PFSK-1 (cell line): ENCODE results near the gene LAMB3.

Experiments used
- POLR2AphosphoS5 ChIP-seq: IDR thresholded peaks from 2 replicates; pipeline ENCODE4 v1.6.1; 2012; ENCODE audit warnings: low read depth, mild to moderate bottlenecking, control low read depth, low read length, moderate library complexity
- REST ChIP-seq, 2 experiments: IDR thresholded peaks; 2 replicates each; pipeline versions ENCODE4 v1.6.1 to v1.8.0; 2011 to 2012; ENCODE audit warnings: low read depth in 2 of 2, low read length in 2 of 2, control low read depth in 1 of 2, inconsistent platforms in 1 of 2, mild to moderate bottlenecking in 1 of 2, moderate library complexity in 1 of 2; ENCODE audit not compliant: insufficient read depth in 1 of 2
- SIN3A ChIP-seq: IDR thresholded peaks from 2 replicates; pipeline ENCODE4 v1.6.1; 2012; ENCODE audit warnings: mild to moderate bottlenecking, low read length, moderate library complexity, borderline replicate concordance; ENCODE audit not compliant: insufficient read depth
- TAF1 ChIP-seq: IDR thresholded peaks from 2 replicates; pipeline ENCODE4 v1.6.1; 2012; ENCODE audit warnings: low read length, control low read depth, borderline replicate concordance; ENCODE audit not compliant: insufficient read depth

- TF ChIP-seq REST (IDR thresholded peaks at IDR 0.05; ENCODE audit: insufficient read depth in 1 of 2, low read depth in 2 of 2, low read length in 2 of 2) (no peak), POLR2AphosphoS5 (no peak), TAF1 (no peak), SIN3A (no peak)
Observed at GRCh38 chr1:209646558-209646957, 5.7 kb downstream of the LAMB3 start.
